MM.1S (cell line): ENCODE measurements around the gene PTPRG.

Experiments
- DNase-seq: peaks from one replicate; pipeline ENCODE4 v3.0.0-alpha.2; 2015
- H2AFZ ChIP-seq: fragments of 300-600 bp; sonication (generic); 2 replicates; pipeline ENCODE4 v1.6.0; 2016; ENCODE audit warnings: antibody characterized with exemption, low read length
- H3F3A ChIP-seq: fragments of 300-600 bp; sonication (generic); 2 replicates; pipeline ENCODE4 v1.6.1; 2016; ENCODE audit warnings: mild to moderate bottlenecking, antibody characterized with exemption, low read length, moderate library complexity, mixed read lengths; ENCODE audit not compliant: insufficient read depth
- H3K27ac ChIP-seq: fragments of 300-600 bp; sonication (generic); 2 replicates; pipeline ENCODE4 v1.5.1; 2016; ENCODE audit warnings: mild to moderate bottlenecking, low read length
- H3K27me3 ChIP-seq: fragments of 300-600 bp; sonication (generic); replicated peaks from 2 replicates; pipeline ENCODE4 v1.6.0; 2016; ENCODE audit warnings: low read length; ENCODE audit not compliant: insufficient read depth
- H3K36me3 ChIP-seq: fragments of 300-600 bp; sonication (generic); replicated peaks from 2 replicates; pipeline ENCODE4 v1.6.1; 2016; ENCODE audit warnings: mild to moderate bottlenecking, low read length, mixed read lengths; ENCODE audit not compliant: insufficient read depth
- H3K4me1 ChIP-seq: fragments of 300-600 bp; sonication (generic); 2 replicates; pipeline ENCODE4 v1.6.1; 2016; ENCODE audit warnings: low read length, mixed read lengths
- H3K4me2 ChIP-seq: fragments of 300-600 bp; sonication (generic); 2 replicates; pipeline ENCODE4 v1.6.0; 2016; ENCODE audit warnings: low read depth, low read length
- H3K4me3 ChIP-seq: fragments of 300-600 bp; sonication (generic); 2 replicates; pipeline ENCODE4 v1.5.1; 2016; ENCODE audit warnings: low read length, mixed read lengths
- H3K79me2 ChIP-seq: fragments of 300-600 bp; sonication (generic); 2 replicates; pipeline ENCODE4 v1.6.1; 2016; ENCODE audit warnings: mixed run types, low read length, mixed read lengths
- H3K9ac ChIP-seq: fragments of 300-600 bp; sonication (generic); 2 replicates; pipeline ENCODE4 v1.6.1; 2016; ENCODE audit warnings: low read length, mixed read lengths
- H3K9me2 ChIP-seq: fragments of 300-600 bp; sonication (generic); replicated peaks from 2 replicates; pipeline ENCODE4 v1.6.1; 2016; ENCODE audit warnings: mild to moderate bottlenecking, low read length, mixed read lengths; ENCODE audit not compliant: insufficient read depth
- H3K9me3 ChIP-seq: fragments of 300-600 bp; sonication (generic); replicated peaks from 2 replicates; pipeline ENCODE4 v1.6.1; 2016; ENCODE audit warnings: mild to moderate bottlenecking, low read length, mixed read lengths; ENCODE audit not compliant: insufficient read depth
- H4K20me1 ChIP-seq: fragments of 300-600 bp; sonication (generic); 2 replicates; pipeline ENCODE4 v1.6.1; 2016; ENCODE audit warnings: mild to moderate bottlenecking, low read length, moderate library complexity, mixed read lengths; ENCODE audit not compliant: insufficient read depth
- CTCF ChIP-seq: fragments of 300-600 bp; sonication (generic); IDR thresholded peaks from 2 replicates; pipeline ENCODE4 v1.5.1; 2016; ENCODE audit warnings: antibody characterized with exemption, low read length, mixed read lengths
- EZH2 ChIP-seq: fragments of 300-600 bp; sonication (generic); optimal IDR thresholded peaks from 2 replicates; pipeline ENCODE3; 2017; ENCODE audit warnings: low read depth, mild to moderate bottlenecking, antibody characterized with exemption, low read length, mixed read lengths
- EZH2phosphoT487 ChIP-seq: fragments of 300-600 bp; sonication (generic); IDR thresholded peaks from 2 replicates; pipeline ENCODE4 v1.6.1; 2018; ENCODE audit warnings: antibody characterized with exemption, low read length

Gene PTPRG

DNA sequence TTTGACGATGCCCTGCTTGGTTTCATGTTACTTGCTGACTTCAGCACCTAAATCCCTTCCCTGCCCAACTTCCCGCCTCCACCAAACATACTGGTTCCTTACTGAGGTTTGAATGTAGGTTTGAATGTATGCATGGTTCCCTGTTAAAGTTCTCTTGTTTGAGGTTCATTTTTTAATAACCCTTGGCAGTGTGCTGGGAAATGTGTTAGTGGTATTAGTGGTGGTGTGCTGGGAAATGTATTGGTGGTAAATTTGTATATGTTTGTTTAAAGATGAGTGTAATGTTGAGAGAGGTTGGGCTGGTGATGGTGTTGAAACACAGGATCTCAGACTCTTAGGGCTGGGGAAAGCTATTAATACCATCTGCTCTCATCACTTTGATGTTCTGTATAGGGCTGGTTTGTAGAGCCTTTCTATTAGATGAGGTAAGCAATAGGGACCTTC lies 392.7 kb downstream of the PTPRG start:
- no peaks in the 10 kb centered on the region for H3K36me3 ChIP-seq
- H3K9me2 ChIP-seq: no peaks in the 10 kb centered on the region
- no peak overlapping the region for H3K4me2 ChIP-seq
- DNase-seq: no peak
- no peak overlapping the region for H2AFZ ChIP-seq
- no peaks in the 10 kb centered on the region for H3F3A ChIP-seq
- H3K27ac ChIP-seq: no peak overlapping the region
- H3K79me2 ChIP-seq: no peaks in the 10 kb centered on the region
- no peaks in the 10 kb centered on the region for H3K27me3 ChIP-seq
- H3K4me1 ChIP-seq: no peaks in the 10 kb centered on the region
- H3K4me3 ChIP-seq: no peak overlapping the region
- no peaks in the 10 kb centered on the region for H3K9me3 ChIP-seq
- H3K9ac ChIP-seq: no peak overlapping the region
- no peak for TF ChIP-seq EZH2
- no peak for TF ChIP-seq EZH2phosphoT487
- no peak for TF ChIP-seq CTCF
- no peaks in the 10 kb centered on the region for H4K20me1 ChIP-seq

GRCh38 chr3:61955483-61955882 lies 394.1 kb downstream of the PTPRG start:
- no peaks in the 10 kb centered on the region for H4K20me1 ChIP-seq
- H3K9me3 ChIP-seq: no peaks in the 10 kb centered on the region
- no peaks in the 10 kb centered on the region for H3K36me3 ChIP-seq
- DNase-seq: no peak
- H3K79me2 ChIP-seq: no peaks in the 10 kb centered on the region
- H3K4me1 ChIP-seq: no peaks in the 10 kb centered on the region
- no peak overlapping the region for H2AFZ ChIP-seq
- H3K4me2 ChIP-seq: no peak overlapping the region
- no peaks in the 10 kb centered on the region for H3K9me2 ChIP-seq
- no peak overlapping the region for H3K4me3 ChIP-seq
- H3K27me3 ChIP-seq: no peaks in the 10 kb centered on the region
- TF ChIP-seq CTCF (no peak), EZH2phosphoT487 (no peak), EZH2 (no peak)
- no peak overlapping the region for H3K9ac ChIP-seq
- no peaks in the 10 kb centered on the region for H3F3A ChIP-seq
- no peak overlapping the region for H3K27ac ChIP-seq

DNA sequence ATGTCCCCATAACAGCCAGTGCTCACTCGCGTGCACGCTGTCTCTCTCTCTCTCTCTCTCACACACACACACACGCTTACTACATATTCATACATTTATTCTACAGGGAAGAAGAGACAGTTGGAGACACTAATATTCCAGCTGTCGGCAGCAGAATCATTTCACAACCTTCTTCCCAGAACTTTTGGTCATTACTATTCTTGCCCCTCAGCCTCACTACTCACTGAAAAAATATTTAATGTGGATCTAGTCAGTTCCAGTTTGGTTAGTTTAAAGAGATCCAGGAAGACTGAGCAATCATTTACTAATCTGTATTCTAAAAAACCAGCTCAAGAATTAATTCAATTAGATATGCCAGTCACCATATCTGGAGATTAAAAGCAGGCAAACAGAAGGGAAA lies 394.9 kb downstream of the PTPRG start:
- H3K79me2 ChIP-seq: no peaks in the 10 kb centered on the region
- H3K9me3 ChIP-seq: no peaks in the 10 kb centered on the region
- H4K20me1 ChIP-seq: no peaks in the 10 kb centered on the region
- no peaks in the 10 kb centered on the region for H3K27me3 ChIP-seq
- H3F3A ChIP-seq: no peaks in the 10 kb centered on the region
- H3K27ac ChIP-seq: no peak overlapping the region
- H3K4me1 ChIP-seq: no peaks in the 10 kb centered on the region
- DNase-seq: no peak
- TF ChIP-seq EZH2: no peak
- no peak for TF ChIP-seq EZH2phosphoT487
- TF ChIP-seq CTCF: no peak
- H3K9me2 ChIP-seq: no peaks in the 10 kb centered on the region
- no peaks in the 10 kb centered on the region for H3K36me3 ChIP-seq
- no peak overlapping the region for H2AFZ ChIP-seq
- no peak overlapping the region for H3K9ac ChIP-seq
- H3K4me3 ChIP-seq: no peak overlapping the region
- H3K4me2 ChIP-seq: no peak overlapping the region
